Peyer's patch (tissue), 4 donors: ENCODE measurements around the gene UBE2M.

ENCODE experiments used
- CTCF ChIP-seq, 6 experiments: fragments of 450-650 bp in 4 of 6; fragments of 200-600 bp in 2 of 6; sonication (generic) in 1 of 6; IDR thresholded peaks; one replicate each; pipeline ENCODE4 v1.5.1; 2017 to 2019; ENCODE audit warnings: antibody characterized with exemption in 6 of 6, mild to moderate bottlenecking in 3 of 6, moderate library complexity in 1 of 6
- POLR2A ChIP-seq, 2 donors: fragments of 450-650 bp; IDR thresholded peaks; one replicate each; pipeline ENCODE4 v1.5.1; 2017; ENCODE audit warnings: antibody characterized with exemption in 2 of 2, mild to moderate bottlenecking in 2 of 2, moderate library complexity in 2 of 2

GRCh38 chr19:58547323-58548312 lies 10.8 kb downstream of the UBE2M start:
- TF ChIP-seq CTCF (IDR thresholded peaks at IDR 0.05) (no peak), POLR2A (IDR thresholded peaks at IDR 0.05) (no peak)
